Lower leg skin (tissue), 4 donors: ENCODE data around the gene NECAB2. TPM values are rescaled to one million over a fixed set of nuclear protein-coding genes. Genes with fewer than 3 reads are reported as not detected.

Experiments
- DNase-seq, 2 donors: peaks; one replicate each; pipeline ENCODE4 v3.0.0-alpha.2; 2019; ENCODE audit warnings: low spot score in 2 of 2
- H3K4me3 ChIP-seq: fragments of 200-600 bp; sonication (generic); 2 replicates; pipeline ENCODE4 v1.5.1; 2017; ENCODE audit warnings: mild to moderate bottlenecking, low read depth; ENCODE audit not compliant: poor library complexity, severe bottlenecking
- POLR2A ChIP-seq, 2 donors: fragments of 450-650 bp; IDR thresholded peaks; one replicate each; pipeline ENCODE4 v1.6.1; 2016 to 2017; ENCODE audit warnings: antibody characterized with exemption in 2 of 2, mild to moderate bottlenecking in 1 of 2, moderate library complexity in 1 of 2
- WGBS, 2 donors: methylation state at CpG; one replicate each; pipeline ENCODE4 v1.1.5; 2018; 5-methylcytosine and 5-hydroxymethylcytosine counted together
- intact Hi-C: fragments of 100-400 bp; cut with DNase I; formaldehyde crosslinking; loops from one replicate; pipeline ENCODE4 v1.15.0; 2023; ENCODE audit warnings: low total_unique reads
- total RNA-seq, 4 donors: library from RNA; depleted of rRNA; stranded (reverse); fragments of >200 nt; gene quantifications; one replicate each; pipeline ENCODE4 v1.1.0, GENCODE V29; 2016
- TF ChIP-seq, protein P1 (sequence below), 3 donors: fragments of 450-650 bp; IDR thresholded peaks; one replicate each; pipeline ENCODE4 v1.5.1; 2016; ENCODE audit warnings: antibody characterized with exemption in 3 of 3, mild to moderate bottlenecking in 3 of 3, moderate library complexity in 2 of 3

NECAB2 gene
- total RNA-seq, 4 donors from 2014 or later: not detected

DNA sequence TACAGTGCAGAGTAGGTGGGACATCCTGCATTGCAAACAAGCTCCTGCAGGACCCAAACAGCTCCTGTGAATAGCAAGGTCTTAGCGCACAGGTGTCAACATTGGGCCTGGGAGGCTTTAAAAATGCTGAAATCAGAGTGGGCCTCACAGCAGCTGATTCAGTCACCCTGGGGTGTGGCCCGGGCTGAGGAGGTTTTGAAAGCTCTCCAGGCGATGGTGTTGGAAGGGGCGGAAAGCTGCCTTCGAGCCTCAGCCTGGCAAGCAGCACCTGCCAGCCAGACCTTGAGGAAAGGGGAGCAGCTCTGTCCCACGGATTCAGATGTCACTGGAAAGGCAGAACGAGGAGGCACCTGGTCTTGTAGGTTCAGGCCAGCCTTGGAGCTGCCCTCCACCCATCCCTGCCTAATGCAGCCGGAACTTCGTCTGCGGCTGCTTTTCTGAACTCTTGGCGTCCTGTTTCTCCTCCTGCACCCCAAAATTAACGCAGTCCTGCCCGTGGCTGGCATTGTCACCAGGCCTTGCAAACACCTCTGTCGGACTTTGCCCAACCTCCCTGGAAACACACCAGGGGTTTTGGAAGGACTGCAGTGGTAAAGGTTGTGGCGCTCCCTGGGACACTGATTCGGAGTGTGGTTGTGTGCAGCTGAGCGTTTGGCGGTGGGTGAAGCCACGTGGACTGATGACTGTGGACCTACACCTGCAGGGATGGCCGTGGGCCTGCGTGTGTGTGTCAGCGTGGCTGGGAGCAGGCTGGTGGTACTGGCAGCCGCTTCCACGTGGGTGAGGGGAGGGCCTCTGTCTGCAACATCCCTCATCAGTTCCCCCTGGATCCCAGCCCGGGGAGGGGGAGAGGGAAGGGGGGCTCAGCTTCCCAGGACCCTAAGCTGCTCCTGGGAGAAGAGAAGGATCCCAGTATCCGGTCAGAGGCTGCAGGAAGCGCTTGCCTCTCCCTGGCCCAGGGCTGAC, 3.4 kb downstream of the NECAB2 start:
- intact Hi-C loops: no loop called here
- WGBS, 2 donors: 68 to 70% methylated on average over 25 to 26 of the region's 27 CpGs
- no peak for TF ChIP-seq POLR2A (IDR thresholded peaks at IDR 0.05)
- TF ChIP-seq, protein P1, sequence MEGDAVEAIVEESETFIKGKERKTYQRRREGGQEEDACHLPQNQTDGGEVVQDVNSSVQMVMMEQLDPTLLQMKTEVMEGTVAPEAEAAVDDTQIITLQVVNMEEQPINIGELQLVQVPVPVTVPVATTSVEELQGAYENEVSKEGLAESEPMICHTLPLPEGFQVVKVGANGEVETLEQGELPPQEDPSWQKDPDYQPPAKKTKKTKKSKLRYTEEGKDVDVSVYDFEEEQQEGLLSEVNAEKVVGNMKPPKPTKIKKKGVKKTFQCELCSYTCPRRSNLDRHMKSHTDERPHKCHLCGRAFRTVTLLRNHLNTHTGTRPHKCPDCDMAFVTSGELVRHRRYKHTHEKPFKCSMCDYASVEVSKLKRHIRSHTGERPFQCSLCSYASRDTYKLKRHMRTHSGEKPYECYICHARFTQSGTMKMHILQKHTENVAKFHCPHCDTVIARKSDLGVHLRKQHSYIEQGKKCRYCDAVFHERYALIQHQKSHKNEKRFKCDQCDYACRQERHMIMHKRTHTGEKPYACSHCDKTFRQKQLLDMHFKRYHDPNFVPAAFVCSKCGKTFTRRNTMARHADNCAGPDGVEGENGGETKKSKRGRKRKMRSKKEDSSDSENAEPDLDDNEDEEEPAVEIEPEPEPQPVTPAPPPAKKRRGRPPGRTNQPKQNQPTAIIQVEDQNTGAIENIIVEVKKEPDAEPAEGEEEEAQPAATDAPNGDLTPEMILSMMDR (IDR thresholded peaks at IDR 0.05): no peak
- H3K4me3 ChIP-seq: no peak overlapping the region
- DNase-seq: no peak

DNA sequence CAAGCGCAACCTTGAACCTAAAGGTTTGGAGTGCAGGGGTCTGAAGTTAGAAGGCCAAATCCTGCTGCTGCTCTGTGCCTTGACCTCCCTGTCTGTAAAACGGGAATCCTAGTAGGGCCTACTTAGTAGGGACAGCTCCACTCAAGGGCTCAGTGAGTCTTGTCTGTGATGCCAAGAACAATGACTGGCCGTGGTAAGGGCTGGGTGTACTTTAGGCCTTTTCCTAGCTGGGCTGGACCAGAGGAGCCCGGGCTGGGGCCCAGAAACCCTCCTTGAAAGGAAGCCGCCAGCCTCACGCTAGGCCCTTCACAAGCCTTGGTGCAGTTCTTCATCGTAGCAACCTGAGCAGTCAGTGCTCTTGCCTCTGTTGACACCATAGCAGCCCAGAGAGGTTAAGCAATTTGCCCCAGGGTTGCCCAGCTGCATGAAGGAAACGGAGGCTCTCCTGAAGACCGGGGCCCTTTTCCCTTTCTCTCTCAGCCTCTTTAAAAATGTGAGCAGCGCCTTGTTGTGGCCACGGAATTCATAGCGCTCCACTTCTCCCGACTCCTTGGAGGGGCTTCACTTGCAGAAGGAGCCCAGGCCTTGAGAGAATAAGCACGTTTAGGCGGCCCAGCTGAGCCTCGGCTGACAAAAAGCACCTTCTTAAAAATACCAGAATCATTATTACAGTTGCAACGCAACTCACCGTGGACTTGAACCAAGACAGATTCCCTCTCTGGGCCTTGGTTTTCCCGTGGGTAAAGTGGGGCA, 4.4 kb downstream of the NECAB2 start:
- WGBS, 2 donors: 81 to 86% methylated on average over 17 to 19 of the region's 19 CpGs
- no peak for DNase-seq
- TF ChIP-seq POLR2A (IDR thresholded peaks at IDR 0.05): no peak
- TF ChIP-seq, protein P1 (IDR thresholded peaks at IDR 0.05): no peak
- H3K4me3 ChIP-seq: no peak overlapping the region
- intact Hi-C loops: no loop called here

DNA sequence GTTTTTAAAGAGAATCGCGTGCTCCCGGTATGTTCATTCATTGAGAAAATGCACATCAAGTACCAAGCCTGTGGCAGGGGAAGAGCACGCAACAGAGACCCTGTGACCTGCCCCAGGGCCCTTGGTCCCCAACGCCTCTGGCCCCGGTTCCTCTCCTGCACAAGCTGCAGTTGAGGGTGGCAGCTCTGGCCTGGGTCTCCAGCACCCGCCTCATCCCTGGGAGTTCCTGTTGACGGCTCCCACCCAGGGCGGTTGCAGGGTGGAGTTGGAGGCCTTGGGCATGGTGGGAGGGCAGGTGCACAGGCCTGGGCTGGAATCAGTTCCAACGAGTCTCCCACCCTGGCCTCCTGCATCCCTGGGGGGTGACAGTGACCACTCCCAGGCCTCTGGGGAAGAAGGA, 5.0 kb downstream of the NECAB2 start:
- intact Hi-C loops: no loop called here

DNA sequence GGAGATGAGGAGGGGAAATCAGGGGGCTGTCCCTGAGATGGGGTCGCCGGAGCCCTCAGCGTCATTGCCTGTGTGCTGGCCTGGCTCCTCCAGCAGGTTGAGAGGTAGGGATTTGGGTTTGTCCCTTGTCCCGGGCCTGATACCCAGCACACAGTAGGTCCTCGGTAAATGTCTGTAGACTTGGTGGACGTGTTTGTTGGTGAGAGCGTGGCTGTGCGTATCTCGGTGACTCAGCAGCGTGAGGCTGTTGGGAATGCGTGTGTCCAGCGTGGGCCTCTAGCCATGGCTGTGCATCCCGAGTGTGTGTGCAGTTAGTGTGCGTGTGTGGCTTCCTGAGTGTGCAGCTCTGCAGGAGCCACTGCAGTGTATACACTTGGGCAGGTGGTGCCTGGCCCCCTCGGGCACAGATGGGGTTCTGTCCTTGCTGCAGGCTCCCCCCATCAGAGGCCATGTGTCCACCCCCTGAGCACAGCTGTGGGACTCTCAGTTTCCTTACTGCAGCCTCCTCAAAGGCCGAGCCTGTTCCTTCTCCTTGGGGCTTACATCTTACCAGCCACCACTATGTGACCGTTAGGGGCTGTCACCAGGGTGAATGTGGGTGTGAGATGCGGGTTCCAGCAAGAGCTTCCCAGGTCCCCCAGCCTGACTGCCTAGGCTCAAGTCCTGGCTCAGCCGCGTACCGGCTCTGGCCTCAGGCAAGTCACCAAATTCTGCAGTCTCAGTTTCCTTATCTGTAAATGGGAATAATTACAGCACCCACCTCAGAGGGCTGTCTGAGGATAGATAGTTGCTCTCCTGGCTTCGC, 5.7 kb downstream of the NECAB2 start:
- intact Hi-C loops: no loop called here
- TF ChIP-seq, protein P1 (IDR thresholded peaks at IDR 0.05): no peak
- no peak for TF ChIP-seq POLR2A (IDR thresholded peaks at IDR 0.05)
- no peak for DNase-seq
- 82 to 84% methylated on average over 22 of the region's 22 CpGs for WGBS, 2 donors
- H3K4me3 ChIP-seq: no peak overlapping the region

More for the DNA sequence above, 5.0 kb downstream of the NECAB2 start:
- 62 to 73% methylated on average over 10 of the region's 10 CpGs for WGBS, 2 donors
- DNase-seq: no peak
- no peak overlapping the region for H3K4me3 ChIP-seq
- TF ChIP-seq, protein P1 (IDR thresholded peaks at IDR 0.05): no peak
- no peak for TF ChIP-seq POLR2A (IDR thresholded peaks at IDR 0.05)

DNA sequence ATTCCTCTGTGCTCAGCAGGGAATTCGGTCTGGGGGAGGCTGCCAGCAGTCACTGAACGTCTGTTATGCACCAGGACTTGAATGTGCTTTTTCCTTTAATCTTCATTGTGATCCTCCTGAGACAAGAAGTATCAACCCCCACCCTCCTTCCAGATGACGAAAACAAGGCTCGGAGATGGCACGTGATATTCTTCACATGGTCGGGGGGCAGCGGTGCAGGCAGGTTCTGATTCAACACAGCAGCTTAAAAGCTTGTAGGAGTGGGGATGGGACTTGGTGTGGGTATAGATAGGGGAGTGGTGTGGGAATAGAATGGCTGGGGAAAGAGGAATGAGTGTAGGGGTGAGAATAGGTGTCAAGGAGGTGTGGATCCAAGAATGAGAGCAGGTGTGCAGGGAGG, 6.4 kb downstream of the NECAB2 start:
- intact Hi-C loops: no loop called here
- WGBS, 2 donors: 43 to 52% methylated on average over 7 of the region's 7 CpGs

More for the DNA sequence above, 6.4 kb downstream of the NECAB2 start:
- no peak overlapping the region for H3K4me3 ChIP-seq
- no peak for DNase-seq
- TF ChIP-seq POLR2A (IDR thresholded peaks at IDR 0.05): no peak
- TF ChIP-seq, protein P1 (IDR thresholded peaks at IDR 0.05): no peak
